Caco-2 (cell line): ENCODE data around the gene CAPN3. TPM values are rescaled to one million over a fixed set of nuclear protein-coding genes. Genes with fewer than 3 reads are reported as not detected.

Experiments
- BruUV-seq: library from RNA; stranded (reverse); fragments of 400-500 nt; replicated peaks from 2 replicates; lab custom pipeline; 2021; lab: Mats Ljungman, UMichigan
- CTCF ChIA-PET: fragments of 300-600 bp; sonication (Branson Sonifier 250); formaldehyde crosslinking; loops from one replicate; lab custom pipeline; 2022; ENCODE audit warnings: antibody characterized with exemption; lab: Charles Lee
- POLR2A ChIA-PET: fragments of 300-600 bp; sonication (Branson Sonifier 250); formaldehyde crosslinking; loops from one replicate; lab custom pipeline; 2022; ENCODE audit warnings: antibody characterized with exemption; lab: Charles Lee
- DNase-seq, 2 experiments: peaks; one replicate each; pipeline versions ENCODE4 v3.0.0 to v3.0.0-alpha.2; 2020 to 2022
- H3K27me3 ChIP-seq: replicated peaks from 2 replicates; pipeline ENCODE4 v1.6.0; 2011; ENCODE audit warnings: low read length; ENCODE audit not compliant: control insufficient read depth, insufficient read depth
- H3K36me3 ChIP-seq: 2 replicates; pipeline ENCODE4 v1.5.1; 2011; ENCODE audit warnings: low read length; ENCODE audit not compliant: control insufficient read depth, insufficient read depth
- H3K4me1 ChIP-seq: fragments of 250-450 bp; sonication (Bioruptor Pico); 2 replicates; pipeline ENCODE4 v1.5.1; 2020; ENCODE audit warnings: mild to moderate bottlenecking
- H3K4me3 ChIP-seq: 2 replicates; pipeline ENCODE4 v1.5.1; 2011; ENCODE audit warnings: low read depth, mild to moderate bottlenecking, control low read depth, low read length
- H3K9me3 ChIP-seq: fragments of 250-450 bp; sonication (Bioruptor Pico); 2 replicates; pipeline ENCODE4 v1.5.1; 2020; ENCODE audit warnings: mild to moderate bottlenecking, moderate library complexity
- H3K27ac Mint-ChIP-seq: one replicate; pipeline ENCODE4 v1.8.0; 2022; ENCODE audit warnings: mixed read lengths; ENCODE audit not compliant: unreplicated experiment
- H3K27me3 Mint-ChIP-seq: one replicate; pipeline ENCODE4 v1.8.0; 2022; ENCODE audit warnings: mixed read lengths; ENCODE audit not compliant: insufficient read depth, unreplicated experiment
- H3K36me3 Mint-ChIP-seq: one replicate; pipeline ENCODE4 v1.8.0; 2022; ENCODE audit warnings: mild to moderate bottlenecking, mixed read lengths; ENCODE audit not compliant: insufficient read depth, unreplicated experiment
- H3K4me1 Mint-ChIP-seq: one replicate; pipeline ENCODE4 v1.8.0; 2022; ENCODE audit warnings: low read depth, mixed read lengths; ENCODE audit not compliant: unreplicated experiment
- H3K4me3 Mint-ChIP-seq: one replicate; pipeline ENCODE4 v1.8.0; 2022; ENCODE audit warnings: mild to moderate bottlenecking, moderate library complexity, mixed read lengths; ENCODE audit not compliant: unreplicated experiment
- H3K9me3 Mint-ChIP-seq: one replicate; pipeline ENCODE4 v1.8.0; 2022; ENCODE audit warnings: mixed read lengths; ENCODE audit not compliant: unreplicated experiment
- intact Hi-C: fragments of 100-400 bp; cut with micrococcal nuclease; formaldehyde crosslinking; loops from one replicate; pipeline ENCODE4 v1.10.0; 2022; ENCODE audit not compliant: unreplicated experiment
- total RNA-seq: library from RNA; stranded (reverse); gene quantifications from 2 replicates; pipeline ENCODE4 v1.2.3, GENCODE V29; 2022
- TF ChIP-seq, protein P1 (sequence below), 2 experiments: fragments of 200-600 bp in 1 of 2; IDR thresholded peaks; 1 replicate in 1 of 2; 2 replicates in 1 of 2; pipeline versions ENCODE4 v1.5.1 to v1.8.0; 2011 to 2022; ENCODE audit warnings: antibody characterized with exemption in 1 of 2, control low read depth in 1 of 2, inconsistent platforms in 1 of 2, low read depth in 1 of 2, low read length in 1 of 2, mild to moderate bottlenecking in 1 of 2, moderate library complexity in 1 of 2; ENCODE audit not compliant: insufficient read depth in 1 of 2, severe bottlenecking in 1 of 2, unreplicated experiment in 1 of 2

CAPN3 gene
- total RNA-seq, 1 experiment from 2014 or later, result 0.66 TPM

DNA sequence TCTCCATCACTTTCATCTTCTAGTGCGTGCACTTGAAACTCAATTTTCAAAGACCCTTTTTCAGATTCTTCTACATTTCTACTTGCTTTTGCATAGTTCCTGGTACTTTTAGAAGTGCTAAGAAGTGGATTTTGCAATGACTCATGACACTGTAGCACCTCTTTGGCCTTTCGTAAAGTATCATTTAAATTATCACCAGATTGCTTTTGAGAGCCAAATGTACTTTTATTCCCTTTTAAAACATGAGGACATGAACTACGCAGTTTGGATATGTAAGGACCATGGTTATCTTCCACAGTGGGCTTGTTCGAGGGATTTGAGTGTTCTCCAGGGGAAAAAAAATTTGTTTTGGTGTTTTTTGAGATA is 91.1 kb downstream of the CAPN3 start:
- no peaks in the 10 kb centered on the region for H3K36me3 ChIP-seq
- H3K4me1 Mint-ChIP-seq, result no peaks in the 10 kb centered on the region
- POLR2A ChIA-PET, result no interaction called here
- H3K9me3 Mint-ChIP-seq, result no peaks in the 10 kb centered on the region
- no peaks in the 10 kb centered on the region for H3K27me3 Mint-ChIP-seq
- CTCF ChIA-PET, result interaction anchor here (0.9 kb wide), 1 partner anchor 606 kb away, joined by 3 read pairs; no protein-coding TSS in a partner anchor
- no peak for DNase-seq
- TF ChIP-seq, protein P1, sequence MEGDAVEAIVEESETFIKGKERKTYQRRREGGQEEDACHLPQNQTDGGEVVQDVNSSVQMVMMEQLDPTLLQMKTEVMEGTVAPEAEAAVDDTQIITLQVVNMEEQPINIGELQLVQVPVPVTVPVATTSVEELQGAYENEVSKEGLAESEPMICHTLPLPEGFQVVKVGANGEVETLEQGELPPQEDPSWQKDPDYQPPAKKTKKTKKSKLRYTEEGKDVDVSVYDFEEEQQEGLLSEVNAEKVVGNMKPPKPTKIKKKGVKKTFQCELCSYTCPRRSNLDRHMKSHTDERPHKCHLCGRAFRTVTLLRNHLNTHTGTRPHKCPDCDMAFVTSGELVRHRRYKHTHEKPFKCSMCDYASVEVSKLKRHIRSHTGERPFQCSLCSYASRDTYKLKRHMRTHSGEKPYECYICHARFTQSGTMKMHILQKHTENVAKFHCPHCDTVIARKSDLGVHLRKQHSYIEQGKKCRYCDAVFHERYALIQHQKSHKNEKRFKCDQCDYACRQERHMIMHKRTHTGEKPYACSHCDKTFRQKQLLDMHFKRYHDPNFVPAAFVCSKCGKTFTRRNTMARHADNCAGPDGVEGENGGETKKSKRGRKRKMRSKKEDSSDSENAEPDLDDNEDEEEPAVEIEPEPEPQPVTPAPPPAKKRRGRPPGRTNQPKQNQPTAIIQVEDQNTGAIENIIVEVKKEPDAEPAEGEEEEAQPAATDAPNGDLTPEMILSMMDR (IDR thresholded peaks at IDR 0.05; ENCODE audit: insufficient read depth in 1 of 2, low read depth in 1 of 2, low read length in 1 of 2, severe bottlenecking in 1 of 2, unreplicated experiment in 1 of 2), result no peak
- no peaks in the 10 kb centered on the region for H3K9me3 ChIP-seq
- no peak overlapping the region for H3K4me3 Mint-ChIP-seq
- no peaks in the 10 kb centered on the region for H3K4me1 ChIP-seq
- H3K36me3 Mint-ChIP-seq, result peaks cover 39% of the 10 kb centered on the region
- H3K27me3 ChIP-seq, result no peaks in the 10 kb centered on the region
- H3K4me3 ChIP-seq, result no peak overlapping the region
- no peak overlapping the region for H3K27ac Mint-ChIP-seq
- TSS peak; percentile 58 for BruUV-seq
- intact Hi-C loops, result no loop called here

DNA sequence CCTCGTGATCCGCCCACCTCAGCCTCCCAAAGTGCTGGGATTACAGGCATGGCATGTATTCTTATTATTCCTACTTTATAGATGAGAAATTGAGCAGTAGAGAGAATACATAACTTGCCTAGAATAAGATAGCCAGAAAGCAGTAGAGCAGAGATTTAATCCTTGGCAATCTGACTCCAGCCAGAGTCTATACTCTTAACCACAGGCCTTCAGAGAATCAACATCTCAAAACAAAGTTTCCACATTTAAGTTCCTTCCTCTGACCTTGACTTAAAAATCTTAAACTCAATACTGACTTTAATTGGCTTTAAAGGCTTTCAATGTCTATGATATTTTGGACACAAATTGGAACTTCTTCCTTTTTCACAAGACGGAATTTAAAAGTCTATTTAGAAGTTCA is 94.5 kb downstream of the CAPN3 start:
- TF ChIP-seq, protein P1 (IDR thresholded peaks at IDR 0.05; ENCODE audit: insufficient read depth in 1 of 2, low read depth in 1 of 2, low read length in 1 of 2, severe bottlenecking in 1 of 2, unreplicated experiment in 1 of 2), result no peak
- no peaks in the 10 kb centered on the region for H3K27me3 ChIP-seq
- BruUV-seq, result no TSS peak
- no peaks in the 10 kb centered on the region for H3K4me1 ChIP-seq
- Mint-ChIP-seq H3K4me3 (no peak overlapping the region), H3K9me3 (no peaks in the 10 kb centered on the region), H3K27ac (no peak overlapping the region), H3K27me3 (no peaks in the 10 kb centered on the region), H3K4me1 (no peaks in the 10 kb centered on the region), H3K36me3 (peaks cover 25% of the 10 kb centered on the region)
- H3K4me3 ChIP-seq, result no peak overlapping the region
- H3K9me3 ChIP-seq, result no peaks in the 10 kb centered on the region
- DNase-seq, result no peak
- no peaks in the 10 kb centered on the region for H3K36me3 ChIP-seq
- CTCF ChIA-PET, result no interaction called here
- intact Hi-C loops, result no loop called here
- POLR2A ChIA-PET, result no interaction called here

DNA sequence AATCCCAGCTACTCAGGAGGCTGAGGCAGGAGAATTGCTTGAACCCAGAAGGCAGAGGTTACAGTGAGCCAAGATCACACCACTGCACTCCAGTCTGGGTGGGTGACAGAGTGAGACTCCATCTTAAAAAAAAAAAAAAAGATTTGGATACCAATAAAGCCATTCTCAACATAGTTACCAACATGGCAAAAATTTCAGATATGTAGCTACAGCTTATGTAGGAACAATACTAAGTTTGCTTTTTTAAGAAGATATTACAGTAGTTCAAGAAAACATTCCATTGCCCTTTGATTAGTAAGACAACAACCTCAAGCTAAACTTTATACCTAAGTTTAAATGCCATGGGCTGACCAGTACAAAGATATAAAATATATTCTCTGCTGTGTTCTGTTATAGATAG is 97.2 kb downstream of the CAPN3 start:
- intact Hi-C loops, result no loop called here
- Mint-ChIP-seq H3K27me3 (no peaks in the 10 kb centered on the region), H3K9me3 (no peaks in the 10 kb centered on the region), H3K27ac (no peak overlapping the region), H3K4me1 (no peaks in the 10 kb centered on the region), H3K4me3 (no peak overlapping the region), H3K36me3 (peaks cover 3% of the 10 kb centered on the region)
- no TSS peak for BruUV-seq
- Histone ChIP-seq H3K9me3 (no peaks in the 10 kb centered on the region), H3K27me3 (no peaks in the 10 kb centered on the region), H3K36me3 (no peaks in the 10 kb centered on the region), H3K4me1 (no peaks in the 10 kb centered on the region), H3K4me3 (no peak overlapping the region)
- TF ChIP-seq, protein P1 (IDR thresholded peaks at IDR 0.05; ENCODE audit: insufficient read depth in 1 of 2, low read depth in 1 of 2, low read length in 1 of 2, severe bottlenecking in 1 of 2, unreplicated experiment in 1 of 2), result no peak
- ChIA-PET POLR2A (no interaction called here), CTCF (interaction anchor here (0.7 kb wide), 1 partner anchor 795 kb away, joined by 3 read pairs; no protein-coding TSS in a partner anchor)
- no peak for DNase-seq
